ENCODE results near the gene ARMH3. TPM values are rescaled to one million over a fixed set of nuclear protein-coding genes. Genes with fewer than 3 reads are reported as not detected.
"Not testable (repeated sequence)": the region's sequence is repeated elsewhere in the genome, so short reads cannot be mapped to it uniquely, and the experiment has no call there.

Gene ARMH3
- total RNA-seq, 1 experiment from 2014 or later, result 17.1 TPM

DNA sequence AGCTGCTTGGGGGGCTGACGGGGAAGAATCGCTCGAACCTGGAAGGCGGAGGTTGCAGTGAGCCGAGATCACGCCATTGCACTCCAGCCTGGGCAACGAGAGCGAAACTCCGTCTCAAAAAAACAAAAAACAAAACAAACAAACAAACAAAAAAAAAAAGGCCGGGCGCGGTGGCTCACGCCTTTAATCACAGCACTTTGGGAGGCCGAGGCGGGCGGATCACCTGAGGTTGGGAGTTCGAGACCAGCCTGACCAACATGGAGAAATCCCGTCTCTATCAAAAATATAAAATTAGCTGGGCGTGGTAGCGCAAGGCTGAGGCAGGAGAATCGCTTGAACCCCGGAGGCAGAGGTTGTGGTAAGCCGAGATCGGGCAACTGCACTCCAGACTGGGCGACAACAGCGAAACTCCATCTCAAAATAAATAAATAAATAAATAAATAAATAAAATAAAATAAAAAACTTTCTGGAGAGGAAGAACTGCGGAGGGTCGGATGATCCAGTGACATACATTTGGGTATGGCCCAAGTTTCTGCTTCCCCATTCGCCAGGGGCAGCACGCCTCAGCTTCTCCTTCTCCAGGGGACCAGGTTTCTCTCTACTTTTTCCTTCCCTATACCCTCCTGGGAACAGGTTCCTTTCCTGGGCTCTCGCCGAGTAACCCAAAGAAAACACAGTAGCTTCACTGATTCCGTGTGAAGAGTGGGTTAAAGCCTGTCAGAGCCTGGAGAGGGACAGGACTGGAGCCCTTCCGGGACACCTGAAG lies 909 bp downstream of the ARMH3 start:
- ATAC-seq, H3K36me3 Mint-ChIP-seq: not testable (repeated sequence)

DNA sequence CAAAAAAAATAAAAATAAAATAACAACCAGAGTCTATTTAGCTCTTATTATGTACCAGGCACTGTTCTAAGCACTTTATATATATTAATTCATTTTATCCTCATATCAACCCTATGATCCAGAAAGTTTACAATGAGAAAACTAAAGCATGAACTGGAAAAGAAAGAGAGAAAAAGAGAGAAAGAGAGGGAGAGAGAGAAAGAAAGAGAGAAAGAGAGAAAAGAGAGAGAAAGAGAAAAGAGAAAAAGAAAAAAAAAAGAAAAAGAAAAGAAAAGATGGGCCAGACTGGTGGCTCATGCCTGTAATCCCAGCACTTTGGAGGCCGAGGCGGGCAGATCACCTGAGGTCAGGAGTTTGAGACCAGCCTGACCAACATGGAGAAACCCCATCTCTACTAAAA lies 9.9 kb downstream of the ARMH3 start:
- POLR2A ChIA-PET, result no interaction called here
- Mint-ChIP-seq H3K4me3 (no peak overlapping the region), H3K36me3 (no peaks in the 10 kb centered on the region), H3K4me1 (peaks cover 4% of the 10 kb centered on the region), H3K9me3 (no peaks in the 10 kb centered on the region), H3K27me3 (ENCODE audit: low read depth) (no peaks in the 10 kb centered on the region), H3K27ac (no peak overlapping the region)
- TF ChIP-seq, protein P1, sequence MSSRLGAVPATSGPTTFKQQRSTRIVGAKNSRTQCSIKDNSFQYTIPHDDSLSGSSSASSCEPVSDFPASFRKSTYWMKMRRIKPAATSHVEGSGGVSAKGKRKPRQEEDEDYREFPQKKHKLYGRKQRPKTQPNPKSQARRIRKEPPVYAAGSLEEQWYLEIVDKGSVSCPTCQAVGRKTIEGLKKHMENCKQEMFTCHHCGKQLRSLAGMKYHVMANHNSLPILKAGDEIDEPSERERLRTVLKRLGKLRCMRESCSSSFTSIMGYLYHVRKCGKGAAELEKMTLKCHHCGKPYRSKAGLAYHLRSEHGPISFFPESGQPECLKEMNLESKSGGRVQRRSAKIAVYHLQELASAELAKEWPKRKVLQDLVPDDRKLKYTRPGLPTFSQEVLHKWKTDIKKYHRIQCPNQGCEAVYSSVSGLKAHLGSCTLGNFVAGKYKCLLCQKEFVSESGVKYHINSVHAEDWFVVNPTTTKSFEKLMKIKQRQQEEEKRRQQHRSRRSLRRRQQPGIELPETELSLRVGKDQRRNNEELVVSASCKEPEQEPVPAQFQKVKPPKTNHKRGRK (CRISPR knock-in tag; IDR thresholded peaks at IDR 0.05; ENCODE audit: borderline replicate concordance), result no peak
- TF ChIP-seq ZNF138 (CRISPR knock-in tag; conservative IDR thresholded peaks at IDR 0.05) (no peak), ESRRA (CRISPR knock-in tag; IDR thresholded peaks at IDR 0.05; ENCODE audit: borderline replicate concordance) (no peak), ZNF416 (CRISPR knock-in tag; IDR thresholded peaks at IDR 0.05) (no peak), CREM (CRISPR knock-in tag; IDR thresholded peaks at IDR 0.05) (no peak), PRRX2 (CRISPR knock-in tag; IDR thresholded peaks at IDR 0.05) (no peak), HMGA2 (CRISPR knock-in tag; IDR thresholded peaks at IDR 0.05) (no peak), ZNF317 (CRISPR knock-in tag; IDR thresholded peaks at IDR 0.05; ENCODE audit: borderline replicate concordance, low read depth) (no peak), TCF7 (CRISPR knock-in tag; IDR thresholded peaks at IDR 0.05; ENCODE audit: low read depth) (no peak), ZNF423 (CRISPR knock-in tag; IDR thresholded peaks at IDR 0.05) (no peak)
- TF ChIP-seq, protein P2, sequence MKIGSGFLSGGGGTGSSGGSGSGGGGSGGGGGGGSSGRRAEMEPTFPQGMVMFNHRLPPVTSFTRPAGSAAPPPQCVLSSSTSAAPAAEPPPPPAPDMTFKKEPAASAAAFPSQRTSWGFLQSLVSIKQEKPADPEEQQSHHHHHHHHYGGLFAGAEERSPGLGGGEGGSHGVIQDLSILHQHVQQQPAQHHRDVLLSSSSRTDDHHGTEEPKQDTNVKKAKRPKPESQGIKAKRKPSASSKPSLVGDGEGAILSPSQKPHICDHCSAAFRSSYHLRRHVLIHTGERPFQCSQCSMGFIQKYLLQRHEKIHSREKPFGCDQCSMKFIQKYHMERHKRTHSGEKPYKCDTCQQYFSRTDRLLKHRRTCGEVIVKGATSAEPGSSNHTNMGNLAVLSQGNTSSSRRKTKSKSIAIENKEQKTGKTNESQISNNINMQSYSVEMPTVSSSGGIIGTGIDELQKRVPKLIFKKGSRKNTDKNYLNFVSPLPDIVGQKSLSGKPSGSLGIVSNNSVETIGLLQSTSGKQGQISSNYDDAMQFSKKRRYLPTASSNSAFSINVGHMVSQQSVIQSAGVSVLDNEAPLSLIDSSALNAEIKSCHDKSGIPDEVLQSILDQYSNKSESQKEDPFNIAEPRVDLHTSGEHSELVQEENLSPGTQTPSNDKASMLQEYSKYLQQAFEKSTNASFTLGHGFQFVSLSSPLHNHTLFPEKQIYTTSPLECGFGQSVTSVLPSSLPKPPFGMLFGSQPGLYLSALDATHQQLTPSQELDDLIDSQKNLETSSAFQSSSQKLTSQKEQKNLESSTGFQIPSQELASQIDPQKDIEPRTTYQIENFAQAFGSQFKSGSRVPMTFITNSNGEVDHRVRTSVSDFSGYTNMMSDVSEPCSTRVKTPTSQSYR (CRISPR knock-in tag; IDR thresholded peaks at IDR 0.05), result no peak
- DNase-seq (ENCODE audit: low spot score) (no peak), ATAC-seq (no peak)
- CTCF ChIA-PET, result no interaction called here

More for the DNA sequence above, 909 bp downstream of the ARMH3 start:
- ChIA-PET CTCF (interaction anchor here (0.5 to 6.8 kb wide), 9 partner anchors 10 to 1041 kb away, joined by 3 to 39 read pairs (median 6); partner anchors contain the start of gene HPS6), POLR2A (interaction anchor here (0.5 to 1.6 kb wide), 5 partner anchors 11 to 1346 kb away, joined by 3 to 6 read pairs (median 4); partner anchors contain the start of gene HPS6)
- peaks cover 19% of the 10 kb centered on the region for H3K4me1 Mint-ChIP-seq
- H3K27ac Mint-ChIP-seq, result peak overlapping the region; percentile 95
- not testable (repeated sequence) for H3K9me3 Mint-ChIP-seq; H3K27me3 Mint-ChIP-seq (ENCODE audit: low read depth); DNase-seq (ENCODE audit: low spot score)
- TF ChIP-seq HMGA2 (CRISPR knock-in tag; IDR thresholded peaks at IDR 0.05), result peak; percentile 57; the same call in 1 of the 2 replicates
- H3K4me3 Mint-ChIP-seq, result peak overlapping the region; percentile 95

DNA sequence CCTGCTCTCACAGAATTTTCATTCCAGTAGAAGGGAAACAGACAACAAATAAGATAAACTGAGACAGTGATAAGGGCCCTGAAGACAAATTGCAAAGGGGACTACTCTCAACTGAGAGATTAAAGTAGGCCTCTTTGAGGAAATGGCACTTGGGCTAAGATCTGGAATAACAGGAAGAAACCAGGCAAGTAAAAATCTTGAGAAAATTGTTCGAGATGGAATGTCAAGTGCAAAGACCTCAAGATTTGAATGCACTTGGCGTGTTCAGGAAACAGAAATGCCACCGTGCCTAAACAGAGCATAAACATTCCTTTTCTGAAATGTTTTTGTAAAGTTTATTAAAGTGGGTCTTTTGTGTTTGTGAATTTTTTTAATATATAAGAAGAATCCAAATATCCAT lies 10.7 kb downstream of the ARMH3 start:
- ATAC-seq (no peak), DNase-seq (ENCODE audit: low spot score) (no peak)
- Mint-ChIP-seq H3K4me3 (no peak overlapping the region), H3K27me3 (ENCODE audit: low read depth) (no peaks in the 10 kb centered on the region), H3K9me3 (no peaks in the 10 kb centered on the region), H3K4me1 (peaks cover 4% of the 10 kb centered on the region), H3K36me3 (no peaks in the 10 kb centered on the region), H3K27ac (peak overlapping the region; percentile 21; the same call in 1 of the 2 replicates)
- POLR2A ChIA-PET, result no interaction called here
- CTCF ChIA-PET, result interaction anchor here (1.3 to 1.8 kb wide), 2 partner anchors 10 to 28 kb away, joined by 4 to 6 read pairs; partner anchors contain the start of gene ARMH3
- TF ChIP-seq ZNF219 (CRISPR knock-in tag; IDR thresholded peaks at IDR 0.05; ENCODE audit: borderline replicate concordance) (no peak), EMX1 (CRISPR knock-in tag; IDR thresholded peaks at IDR 0.05) (no peak), ESRRA (CRISPR knock-in tag; IDR thresholded peaks at IDR 0.05; ENCODE audit: borderline replicate concordance) (no peak)
